Esophagus muscularis mucosa (tissue), 4 donors: ENCODE results near the gene CCNQ. TPM values are rescaled to one million over a fixed set of nuclear protein-coding genes. Genes with fewer than 3 reads are reported as not detected.

Experiments used
- DNase-seq: peaks from one replicate; pipeline ENCODE4 v3.0.0-alpha.2; 2017; ENCODE audit errors: extremely low spot score
- H3K27ac ChIP-seq, 4 donors: fragments of 200-600 bp; sonication (generic); replicated peaks in 1 of 4; 1 replicate in 3 of 4; 2 replicates in 1 of 4; pipeline ENCODE4 v1.5.1; 2016 to 2019; ENCODE audit warnings: mild to moderate bottlenecking in 1 of 4
- H3K27me3 ChIP-seq, 4 donors: fragments of 200-600 bp; sonication (generic); one replicate each; pipeline versions ENCODE4 v1.5.1 to v1.6.0; 2016 to 2019
- H3K36me3 ChIP-seq, 4 donors: fragments of 200-600 bp; sonication (generic); one replicate each; pipeline ENCODE4 v1.5.1; 2016 to 2019
- H3K4me1 ChIP-seq, 4 donors: fragments of 200-600 bp; sonication (generic); one replicate each; pipeline ENCODE4 v1.5.1; 2016 to 2019
- H3K4me3 ChIP-seq, 4 donors: fragments of 200-600 bp; sonication (generic); 1 replicate in 2 of 4; 2 replicates in 2 of 4; pipeline ENCODE4 v1.5.1; 2016 to 2019; ENCODE audit warnings: mild to moderate bottlenecking in 4 of 4, moderate library complexity in 1 of 4
- H3K9me3 ChIP-seq, 4 donors: fragments of 200-600 bp; sonication (generic); 1 replicate in 3 of 4; 2 replicates in 1 of 4; pipeline ENCODE4 v1.5.1; 2016 to 2019
- EP300 ChIP-seq: sonication (generic); formaldehyde crosslinking; IDR thresholded peaks from one replicate; pipeline ENCODE4 v1.6.1; 2017; ENCODE audit warnings: antibody characterized with exemption
- POLR2A ChIP-seq: fragments of 450-650 bp; IDR thresholded peaks from one replicate; pipeline ENCODE4 v1.6.1; 2017; ENCODE audit warnings: antibody characterized with exemption, moderate library complexity, mild to moderate bottlenecking, low read depth
- POLR2AphosphoS5 ChIP-seq, 2 donors: sonication (generic); formaldehyde crosslinking; IDR thresholded peaks; one replicate each; pipeline ENCODE4 v1.6.1; 2017; ENCODE audit warnings: antibody characterized with exemption in 2 of 2
- WGBS: methylation state at CpG from one replicate; pipeline ENCODE4 v1.1.5; 2018; 5-methylcytosine and 5-hydroxymethylcytosine counted together
- intact Hi-C: fragments of 100-400 bp; cut with DNase I; formaldehyde crosslinking; loops from one replicate; pipeline ENCODE4 v1.15.1; 2023
- total RNA-seq, 4 donors: library from RNA; depleted of rRNA; stranded (reverse); fragments of >200 nt; gene quantifications; one replicate each; pipeline versions ENCODE4 v1.1.0 to v1.2.1, GENCODE V29; 2016
- TF ChIP-seq, protein P1 (sequence below), 3 experiments: fragments of 200-600 bp in 2 of 3; fragments of 450-650 bp in 1 of 3; sonication (generic) in 2 of 3; IDR thresholded peaks; one replicate each; pipeline ENCODE4 v1.5.1; 2017 to 2019; ENCODE audit warnings: antibody characterized with exemption in 3 of 3, mild to moderate bottlenecking in 2 of 3, moderate library complexity in 1 of 3

The CCNQ gene
- total RNA-seq, 4 donors from 2014 or later: 38.6 to 58.3 (median 49.8) TPM

DNA sequence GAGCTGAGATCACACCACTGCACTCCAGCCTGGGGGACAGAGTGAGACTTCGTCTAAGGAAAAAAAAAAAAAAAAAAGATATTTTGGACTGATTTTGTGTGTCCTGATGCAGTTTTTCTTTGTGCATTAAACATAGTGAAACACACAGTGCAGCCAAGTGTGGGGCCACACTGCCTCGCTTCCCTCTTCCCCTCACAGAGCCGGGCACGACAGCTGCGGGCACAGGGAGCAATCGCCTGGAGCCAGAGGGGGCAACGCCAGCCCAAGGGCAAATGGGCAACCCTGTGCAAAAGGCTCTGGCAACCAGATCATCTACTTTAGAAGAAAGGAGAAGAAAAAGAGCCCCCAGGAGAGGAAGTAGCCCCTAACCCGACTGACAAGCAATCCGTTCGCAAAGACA is 13.5 kb upstream of the CCNQ start:
- DNase-seq: no peak
- H3K4me3 ChIP-seq: no peak overlapping the region
- peaks cover 7 to 15% (median 12%) of the 10 kb centered on the region in 4 donors for H3K4me1 ChIP-seq
- intact Hi-C loops: no loop called here
- H3K36me3 ChIP-seq: no peaks in the 10 kb centered on the region
- 86% methylated on average over 10 of the region's 10 CpGs for WGBS
- TF ChIP-seq POLR2AphosphoS5 (IDR thresholded peaks at IDR 0.05) (no peak), EP300 (no peak), POLR2A (no peak)
- TF ChIP-seq, protein P1, sequence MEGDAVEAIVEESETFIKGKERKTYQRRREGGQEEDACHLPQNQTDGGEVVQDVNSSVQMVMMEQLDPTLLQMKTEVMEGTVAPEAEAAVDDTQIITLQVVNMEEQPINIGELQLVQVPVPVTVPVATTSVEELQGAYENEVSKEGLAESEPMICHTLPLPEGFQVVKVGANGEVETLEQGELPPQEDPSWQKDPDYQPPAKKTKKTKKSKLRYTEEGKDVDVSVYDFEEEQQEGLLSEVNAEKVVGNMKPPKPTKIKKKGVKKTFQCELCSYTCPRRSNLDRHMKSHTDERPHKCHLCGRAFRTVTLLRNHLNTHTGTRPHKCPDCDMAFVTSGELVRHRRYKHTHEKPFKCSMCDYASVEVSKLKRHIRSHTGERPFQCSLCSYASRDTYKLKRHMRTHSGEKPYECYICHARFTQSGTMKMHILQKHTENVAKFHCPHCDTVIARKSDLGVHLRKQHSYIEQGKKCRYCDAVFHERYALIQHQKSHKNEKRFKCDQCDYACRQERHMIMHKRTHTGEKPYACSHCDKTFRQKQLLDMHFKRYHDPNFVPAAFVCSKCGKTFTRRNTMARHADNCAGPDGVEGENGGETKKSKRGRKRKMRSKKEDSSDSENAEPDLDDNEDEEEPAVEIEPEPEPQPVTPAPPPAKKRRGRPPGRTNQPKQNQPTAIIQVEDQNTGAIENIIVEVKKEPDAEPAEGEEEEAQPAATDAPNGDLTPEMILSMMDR (IDR thresholded peaks at IDR 0.05): no peak
- H3K27me3 ChIP-seq: peaks cover 0 to 4% (median 1%) of the 10 kb centered on the region in 4 donors
- H3K27ac ChIP-seq: no peak overlapping the region
- no peaks in the 10 kb centered on the region for H3K9me3 ChIP-seq

DNA sequence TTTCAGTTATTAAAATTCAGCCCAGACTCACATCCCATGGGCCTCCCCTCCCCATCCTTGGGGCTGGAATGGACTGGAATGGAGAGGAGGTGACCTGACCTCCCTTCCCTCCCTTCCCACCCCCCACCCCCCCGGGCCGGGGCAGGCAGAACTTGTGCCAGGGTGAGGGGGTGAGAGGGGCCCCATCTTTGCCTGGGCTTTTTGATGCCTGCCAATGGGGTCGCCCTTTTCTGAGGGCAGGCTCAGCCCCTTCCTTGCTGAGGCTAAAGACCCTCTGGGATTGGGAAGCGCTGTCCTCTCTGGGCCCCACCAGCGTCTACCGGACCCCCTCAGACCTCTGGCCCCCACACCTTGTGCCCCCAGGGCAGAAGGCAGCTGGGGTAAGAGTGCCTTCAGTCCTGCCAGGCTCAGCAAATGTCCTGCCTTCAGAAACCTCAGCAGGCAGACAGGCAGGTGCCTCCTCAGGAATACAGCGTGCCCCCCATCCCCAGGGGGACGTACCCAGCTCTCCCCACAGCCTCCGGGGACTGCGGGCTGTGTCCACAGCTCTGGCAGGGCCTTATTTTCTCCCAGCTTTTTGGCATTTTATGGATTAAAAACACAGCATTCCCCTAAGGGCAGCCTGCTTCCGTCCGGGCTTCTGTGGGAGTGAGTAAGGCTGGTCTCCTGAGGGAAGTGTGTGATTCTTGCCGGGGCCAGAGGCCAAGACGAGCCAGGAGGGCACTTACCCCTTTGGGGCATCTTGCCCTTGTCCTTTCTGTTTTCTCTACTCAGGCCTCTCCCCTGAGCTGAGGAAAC is 12.6 kb upstream of the CCNQ start:
- 66% methylated on average over 13 of the region's 14 CpGs for WGBS
- intact Hi-C loops: loop anchor here (2.0 kb wide), 1 partner anchor 55 kb away; no protein-coding TSS in a partner anchor
- H3K9me3 ChIP-seq: no peaks in the 10 kb centered on the region
- no peak overlapping the region for H3K27ac ChIP-seq
- H3K27me3 ChIP-seq: no peaks in the 10 kb centered on the region
- TF ChIP-seq EP300 (no peak), POLR2AphosphoS5 (IDR thresholded peaks at IDR 0.05) (no peak), POLR2A (no peak)
- TF ChIP-seq, protein P1 (IDR thresholded peaks at IDR 0.05): no peak
- DNase-seq: no peak
- peaks cover 7 to 15% (median 12%) of the 10 kb centered on the region in 4 donors for H3K4me1 ChIP-seq
- no peak overlapping the region for H3K4me3 ChIP-seq
- no peaks in the 10 kb centered on the region for H3K36me3 ChIP-seq

DNA sequence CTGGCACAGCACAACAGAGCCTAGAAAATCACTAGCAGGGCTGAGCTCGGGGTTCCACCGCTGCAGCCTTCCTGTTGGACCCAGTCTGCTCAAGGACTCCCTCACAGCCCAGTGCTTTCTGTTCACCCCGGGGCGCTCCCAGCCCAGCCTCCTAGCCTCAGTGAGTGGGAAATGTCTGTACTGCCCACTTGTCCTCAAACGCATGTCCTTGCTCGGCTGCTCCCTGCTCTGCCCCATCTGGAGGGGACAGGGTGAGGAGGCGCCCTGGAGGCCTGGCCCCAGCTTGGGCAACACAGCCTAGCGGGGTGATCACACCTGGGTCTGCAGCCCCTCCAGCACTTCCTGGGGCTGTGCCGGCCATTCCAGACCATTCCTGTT is 11.9 kb upstream of the CCNQ start:
- H3K36me3 ChIP-seq: no peaks in the 10 kb centered on the region
- no peaks in the 10 kb centered on the region for H3K9me3 ChIP-seq
- no peak for DNase-seq
- intact Hi-C loops: loop anchor here (2.0 kb wide), 1 partner anchor 56 kb away; no protein-coding TSS in a partner anchor
- H3K4me1 ChIP-seq: peaks cover 7 to 15% (median 12%) of the 10 kb centered on the region in 4 donors
- no peaks in the 10 kb centered on the region for H3K27me3 ChIP-seq
- H3K27ac ChIP-seq: no peak overlapping the region
- TF ChIP-seq EP300 (no peak), POLR2A (no peak)
- peak overlapping the region in 1 of 4 donors; percentile 62 for H3K4me3 ChIP-seq
- WGBS: 70% methylated on average over 4 of the region's 9 CpGs

DNA sequence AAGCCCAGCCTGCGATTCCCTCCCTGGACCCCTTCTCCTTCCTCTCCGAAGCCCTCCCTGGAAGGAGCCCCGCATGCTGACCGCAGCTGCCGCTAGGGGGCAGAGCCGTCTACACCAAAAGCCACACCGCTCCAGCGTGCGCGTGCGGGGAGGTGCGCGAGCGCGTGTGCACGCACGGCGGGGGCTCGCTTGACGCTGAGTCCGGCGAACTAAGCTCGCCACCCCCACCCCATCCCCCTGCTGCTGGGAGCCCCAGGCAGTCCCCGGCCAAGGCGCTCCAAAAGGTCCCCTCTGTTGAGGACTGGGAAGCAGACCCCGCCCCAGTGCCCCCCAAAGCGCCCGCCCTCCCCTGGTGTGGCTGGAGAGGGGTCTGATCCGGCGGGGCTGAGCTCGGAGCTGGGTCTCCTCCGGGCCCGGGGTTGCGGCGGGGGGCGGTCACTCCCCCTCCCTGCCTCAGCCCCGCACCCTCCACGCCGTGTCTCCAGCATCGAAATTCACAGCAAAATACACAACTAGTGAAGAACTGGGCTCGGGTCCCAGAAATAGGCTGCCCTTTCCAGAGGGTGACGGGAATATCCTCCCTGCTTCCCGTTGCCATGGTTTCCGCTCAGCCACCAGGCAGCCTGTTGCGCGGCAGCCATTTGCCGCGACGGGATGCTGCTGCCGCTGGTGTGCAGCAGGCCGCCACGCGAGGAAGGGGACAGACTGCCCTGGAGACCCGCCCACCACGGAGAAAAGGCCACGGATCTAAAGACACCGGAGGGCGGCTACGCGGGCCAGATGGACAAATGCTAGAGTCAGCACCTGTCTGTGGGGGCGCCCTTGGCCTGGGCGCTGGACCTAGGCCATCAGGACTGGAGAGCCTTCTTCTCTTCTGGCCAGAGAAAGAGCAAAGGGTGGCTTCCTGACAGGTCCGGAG is 11.2 kb upstream of the CCNQ start:
- Histone ChIP-seq H3K4me3 (peak overlapping the region; percentile 49 to 62 (median 52)), H3K4me1 (peaks cover 7 to 15% (median 12%) of the 10 kb centered on the region in 4 donors), H3K27ac (no peak overlapping the region), H3K9me3 (no peaks in the 10 kb centered on the region), H3K36me3 (no peaks in the 10 kb centered on the region), H3K27me3 (no peaks in the 10 kb centered on the region)
- no peak for DNase-seq
- no peak for TF ChIP-seq POLR2A
- TF ChIP-seq, protein P1 (IDR thresholded peaks at IDR 0.05): peak; percentile 60 to 83 (median 72)
- TF ChIP-seq POLR2AphosphoS5 (IDR thresholded peaks at IDR 0.05): peak in 1 of 2 donors; percentile 20
- TF ChIP-seq EP300: no peak
- intact Hi-C loops: loop anchor here (2.0 kb wide), 1 partner anchor 57 kb away; no protein-coding TSS in a partner anchor
- 31% methylated on average over 28 of the region's 63 CpGs for WGBS

DNA sequence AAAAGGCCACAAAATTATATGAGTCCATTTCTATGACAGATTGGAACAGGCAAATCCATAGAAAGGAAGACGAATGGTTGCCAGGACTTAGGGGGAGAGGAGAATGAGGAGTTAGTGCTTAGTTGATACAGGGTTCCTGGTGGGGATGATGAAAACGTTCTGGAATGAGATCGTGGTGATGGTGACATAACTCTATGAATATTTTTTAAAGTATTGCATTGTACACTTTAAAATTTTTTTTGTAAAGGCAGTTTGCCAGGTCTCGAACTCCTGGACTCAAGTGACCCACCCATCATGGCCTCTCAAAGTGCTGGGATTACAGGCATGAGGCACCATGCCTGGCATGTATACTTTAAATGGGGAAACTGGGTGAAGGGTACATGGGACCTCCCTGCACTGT is 9.9 kb upstream of the CCNQ start:
- no peak for DNase-seq
- Histone ChIP-seq H3K9me3 (no peaks in the 10 kb centered on the region), H3K27me3 (no peaks in the 10 kb centered on the region), H3K36me3 (no peaks in the 10 kb centered on the region), H3K4me1 (peaks cover 7 to 15% (median 12%) of the 10 kb centered on the region in 4 donors), H3K27ac (no peak overlapping the region), H3K4me3 (no peak overlapping the region)
- intact Hi-C loops: no loop called here
- TF ChIP-seq POLR2A (no peak), EP300 (no peak), POLR2AphosphoS5 (IDR thresholded peaks at IDR 0.05) (no peak)
- TF ChIP-seq, protein P1 (IDR thresholded peaks at IDR 0.05): no peak
- 63% methylated on average over 4 of the region's 4 CpGs for WGBS
